HCT116 (cell line): ENCODE data around the gene NAPEPLD. TPM values are rescaled to one million over a fixed set of nuclear protein-coding genes. Genes with fewer than 3 reads are reported as not detected.
"Not testable (repeated sequence)": the region's sequence is repeated elsewhere in the genome, so short reads cannot be mapped to it uniquely, and the experiment has no call there.

Experiments used
- ATAC-seq: fragments of 200-7000 bp; cut with Tn5 transposase; 2 replicates; pipeline ENCODE4 v1.9.1; 2020; ENCODE audit warnings: mild to moderate bottlenecking, moderate library complexity
- BruUV-seq: library from RNA; stranded (reverse); fragments of 400-500 nt; replicated peaks from 2 replicates; lab custom pipeline; 2021; lab: Mats Ljungman, UMichigan
- CTCF ChIA-PET: fragments of 300-600 bp; sonication (Branson Sonifier 250); formaldehyde crosslinking; loops from one replicate; lab custom pipeline; 2021; ENCODE audit warnings: antibody characterized with exemption; lab: Charles Lee
- POLR2A ChIA-PET: fragments of 300-600, 350-600 bp; sonication (Branson Sonifier 250); formaldehyde crosslinking; loops from one replicate; lab custom pipeline; 2021; ENCODE audit warnings: antibody characterized with exemption; lab: Charles Lee
- RAD21 ChIA-PET, 2 experiments: fragments of 300-600 bp; sonication (Branson Sonifier 250); formaldehyde crosslinking; loops; one replicate each; lab custom pipeline; 2023; ENCODE audit warnings: low total read pairs in 2 of 2; ENCODE audit not compliant: uncharacterized antibody in 2 of 2, unreplicated experiment in 2 of 2, low non-redundant PET in 1 of 2; lab: Charles Lee
- DNase-seq: peaks from one replicate; pipeline ENCODE4 v3.0.0-alpha.2; 2010; ENCODE audit warnings: low read depth, low spot score
- H2AFZ ChIP-seq: fragments of 200-600 bp; shearing (Covaris generic), sonication (generic); 2 replicates; pipeline ENCODE4 v1.6.1; 2017; ENCODE audit warnings: low read depth, mixed run types, mixed read lengths, antibody characterized with exemption, low read length; ENCODE audit not compliant: poor library complexity, severe bottlenecking
- H3K27ac ChIP-seq: 2 replicates; pipeline ENCODE4 v1.5.1; 2012; ENCODE audit warnings: low read depth, low read length
- H3K27me3 ChIP-seq: fragments of 200-600 bp; sonication (generic); 2 replicates; pipeline ENCODE4 v1.6.1; 2016; ENCODE audit warnings: mixed run types, low read length, mixed read lengths; ENCODE audit not compliant: insufficient read depth
- H3K36me3 ChIP-seq, 2 experiments: fragments of 200-500 bp in 1 of 2; fragments of 200-600 bp in 1 of 2; sonication (Bioruptor generic) in 1 of 2; sonication (generic) in 1 of 2; 2 replicates each; pipeline versions ENCODE4 v1.5.1 to v1.6.1; 2014 to 2016; ENCODE audit warnings: low read length in 2 of 2, inconsistent platforms in 1 of 2, mixed read lengths in 1 of 2, mixed run types in 1 of 2; ENCODE audit not compliant: insufficient read depth in 2 of 2, control insufficient read depth in 1 of 2
- H3K4me1 ChIP-seq, 2 experiments: fragments of 200-600 bp in 1 of 2; sonication (generic) in 1 of 2; 2 replicates each; pipeline versions ENCODE4 v1.5.1 to v1.6.1; 2012 to 2017; ENCODE audit warnings: low read length in 2 of 2, inconsistent platforms in 1 of 2, mild to moderate bottlenecking in 1 of 2, mixed read lengths in 1 of 2, mixed run types in 1 of 2, moderate library complexity in 1 of 2; ENCODE audit not compliant: insufficient read depth in 2 of 2, control insufficient read depth in 1 of 2
- H3K4me2 ChIP-seq: fragments of 200-600 bp; sonication (generic); 2 replicates; pipeline ENCODE4 v1.6.1; 2017; ENCODE audit warnings: mixed run types, low read length, mixed read lengths
- H3K4me3 ChIP-seq, 2 experiments: fragments of 200-600 bp in 1 of 2; sonication (generic) in 1 of 2; replicated peaks in 1 of 2; 2 replicates each; pipeline ENCODE4 v1.5.1; 2011 to 2016; ENCODE audit warnings: low read length in 2 of 2, control low read depth in 1 of 2, low read depth in 1 of 2, mild to moderate bottlenecking in 1 of 2, mixed read lengths in 1 of 2, mixed run types in 1 of 2
- H3K79me2 ChIP-seq: fragments of 200-600 bp; sonication (generic); 2 replicates; pipeline ENCODE4 v1.6.1; 2017; ENCODE audit warnings: mild to moderate bottlenecking, mixed run types, low read length, moderate library complexity, mixed read lengths; ENCODE audit not compliant: insufficient read depth
- H3K9ac ChIP-seq: fragments of 200-600 bp; sonication (generic); 2 replicates; pipeline ENCODE4 v1.6.1; 2016; ENCODE audit warnings: low read length, mixed read lengths
- H3K9me2 ChIP-seq: fragments of 200-600 bp; sonication (generic), shearing (Covaris generic); 2 replicates; pipeline ENCODE4 v1.6.1; 2017; ENCODE audit warnings: mixed run types, mild to moderate bottlenecking, moderate library complexity; ENCODE audit not compliant: insufficient read depth
- H3K9me3 ChIP-seq, 2 experiments: fragments of 200-500 bp in 1 of 2; fragments of 200-600 bp in 1 of 2; sonication (Bioruptor generic) in 1 of 2; sonication (generic) in 1 of 2; 2 replicates each; pipeline ENCODE4 v1.6.1; 2014 to 2017; ENCODE audit warnings: low read length in 2 of 2, mixed read lengths in 2 of 2, inconsistent platforms in 1 of 2, low read depth in 1 of 2, mild to moderate bottlenecking in 1 of 2, mixed run types in 1 of 2, moderate library complexity in 1 of 2; ENCODE audit not compliant: control insufficient read depth in 1 of 2, insufficient read depth in 1 of 2
- H4K20me1 ChIP-seq: fragments of 200-600 bp; sonication (generic), shearing (Covaris generic); 2 replicates; pipeline ENCODE4 v1.6.1; 2017; ENCODE audit warnings: mixed run types, mild to moderate bottlenecking, moderate library complexity; ENCODE audit not compliant: insufficient read depth
- CBX3 ChIP-seq: IDR thresholded peaks from 2 replicates; pipeline ENCODE4 v1.6.1; 2012; ENCODE audit warnings: low read depth
- POLR2A ChIP-seq: IDR thresholded peaks from 2 replicates; pipeline ENCODE4 v1.7.0; 2011; ENCODE audit warnings: borderline replicate concordance; ENCODE audit not compliant: insufficient read depth, insufficient read length; ENCODE audit errors: extremely low read depth
- YY1 ChIP-seq: IDR thresholded peaks from 2 replicates; pipeline ENCODE4 v1.6.1; 2011; ENCODE audit warnings: low read length, low read depth, moderate library complexity, mild to moderate bottlenecking; ENCODE audit not compliant: insufficient replicate concordance; ENCODE audit errors: extremely low read depth
- ZBTB33 ChIP-seq: IDR thresholded peaks from 2 replicates; pipeline ENCODE4 v1.6.1; 2011; ENCODE audit warnings: mild to moderate bottlenecking, low read length, moderate library complexity; ENCODE audit not compliant: insufficient replicate concordance; ENCODE audit errors: extremely low read depth
- intact Hi-C: fragments of 100-400 bp; cut with micrococcal nuclease; formaldehyde crosslinking; loops from 2 replicates; pipeline ENCODE4 v1.10.0; 2022
- total RNA-seq: library from RNA; stranded (reverse); gene quantifications from one replicate; pipeline ENCODE4 v1.2.1, GENCODE V29; 2021; ENCODE audit not compliant: unreplicated experiment

NAPEPLD gene
- total RNA-seq, 1 experiment from 2014 or later: 9.7 TPM

DNA sequence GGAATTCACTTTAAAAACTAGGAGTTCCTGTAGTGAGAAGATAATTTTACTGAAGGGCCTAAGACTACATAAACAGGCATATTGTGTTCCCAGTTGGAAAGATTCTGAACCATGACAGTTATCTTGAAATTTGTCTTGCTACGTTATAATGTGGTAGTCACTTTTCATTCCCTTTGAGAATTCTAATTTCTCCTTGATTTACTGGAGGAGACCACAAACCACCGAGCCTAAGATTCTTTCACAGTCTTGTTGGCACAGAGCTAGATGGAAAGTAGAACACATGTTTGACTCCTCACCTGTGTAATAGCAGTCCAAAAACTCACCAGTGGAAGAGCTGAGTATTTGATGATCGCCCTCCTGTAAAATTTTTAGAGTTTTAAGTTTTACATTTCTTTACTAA, 69.1 kb downstream of the NAPEPLD start:
- Histone ChIP-seq H3K27ac (no peak overlapping the region), H3K9ac (no peak overlapping the region)
- no peak for TF ChIP-seq POLR2A
- TF ChIP-seq, all 23 proteins: peak for 0
- Histone ChIP-seq H3K27me3 (no peaks in the 10 kb centered on the region), H3K36me3 (peaks cover 2 to 8% of the 10 kb centered on the region in 2 experiments; a peak in 1 of 4 replicates), H3K9me2 (no peaks in the 10 kb centered on the region), H2AFZ (no peak overlapping the region), H3K9me3 (no peaks in the 10 kb centered on the region), H4K20me1 (no peaks in the 10 kb centered on the region), H3K4me2 (no peak overlapping the region), H3K4me3 (no peak overlapping the region), H3K4me1 (peaks cover 3 to 7% of the 10 kb centered on the region in 2 experiments; a peak in 1 of 4 replicates), H3K79me2 (peaks cover 59% of the 10 kb centered on the region)
- no TSS peak for BruUV-seq
- ChIA-PET CTCF (no interaction called here), POLR2A (no interaction called here), RAD21 (no interaction called here)
- intact Hi-C loops: loop anchor here (10.0 kb wide), 1 partner anchor 325 kb away; no protein-coding TSS in a partner anchor
- no peak for DNase-seq
- no peak for ATAC-seq

DNA sequence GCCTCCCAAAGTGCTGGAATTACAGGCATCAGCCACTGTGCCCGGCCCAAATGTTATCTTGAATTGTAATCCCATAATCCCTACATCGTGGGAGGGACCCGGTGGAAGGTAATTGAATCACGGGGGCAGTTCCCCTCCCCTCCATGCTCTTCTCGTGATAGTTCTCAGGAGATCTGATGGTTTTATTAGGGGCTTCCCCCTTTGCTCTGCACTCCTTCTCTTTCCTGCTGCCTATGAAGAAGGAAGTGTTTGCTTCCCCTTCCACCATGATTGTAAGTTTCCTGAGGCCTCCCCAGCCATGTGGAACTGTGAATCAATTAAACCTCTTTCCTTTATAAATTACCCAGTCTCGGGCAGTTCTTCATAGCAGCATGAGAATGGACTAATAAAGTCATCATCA, 70.7 kb downstream of the NAPEPLD start:
- H3K9me3 ChIP-seq, RAD21 ChIA-PET: not testable (repeated sequence)
- H3K79me2 ChIP-seq: peaks cover 59% of the 10 kb centered on the region

GRCh38 chr7:103077318-103077717, 71.6 kb downstream of the NAPEPLD start:
- DNase-seq (no peak), ATAC-seq (no peak)
- H3K79me2 ChIP-seq: peaks cover 57% of the 10 kb centered on the region
- no TSS peak for BruUV-seq
- ChIA-PET CTCF (no interaction called here), POLR2A (no interaction called here), RAD21 (no interaction called here)
- no peak overlapping the region for H3K9ac ChIP-seq
- H2AFZ ChIP-seq: no peak overlapping the region
- no peaks in the 10 kb centered on the region for H3K9me3 ChIP-seq
- no peak for TF ChIP-seq POLR2A
- TF ChIP-seq ZBTB33: no peak
- TF ChIP-seq YY1: no peak
- no peak for TF ChIP-seq CBX3
- H3K36me3 ChIP-seq: no peaks in the 10 kb centered on the region
- no peaks in the 10 kb centered on the region for H3K9me2 ChIP-seq
- no peak overlapping the region for H3K4me3 ChIP-seq
- H3K4me1 ChIP-seq: peaks cover 3 to 14% of the 10 kb centered on the region in 2 experiments; a peak in 2 of 4 replicates
- intact Hi-C loops: loop anchor here (10.0 kb wide), 1 partner anchor 327 kb away; no protein-coding TSS in a partner anchor
- no peak overlapping the region for H3K4me2 ChIP-seq
- H3K27me3 ChIP-seq: no peaks in the 10 kb centered on the region
- H4K20me1 ChIP-seq: no peaks in the 10 kb centered on the region
- no peak overlapping the region for H3K27ac ChIP-seq

More for the DNA sequence above, 70.7 kb downstream of the NAPEPLD start:
- POLR2A ChIA-PET, CTCF ChIA-PET, H4K20me1 ChIP-seq, H3K4me3 ChIP-seq, BruUV-seq, H2AFZ ChIP-seq, H3K27ac ChIP-seq, H3K27me3 ChIP-seq, H3K9ac ChIP-seq, H3K9me2 ChIP-seq, ATAC-seq, H3K36me3 ChIP-seq, H3K4me2 ChIP-seq, DNase-seq: not testable (repeated sequence)
- peaks cover 3 to 14% of the 10 kb centered on the region in 2 experiments; a peak in 2 of 4 replicates for H3K4me1 ChIP-seq
- intact Hi-C loops: loop anchor here (10.0 kb wide), 1 partner anchor 327 kb away; no protein-coding TSS in a partner anchor
